ENCODE data around the gene SLC39A5. TPM values are rescaled to one million over a fixed set of nuclear protein-coding genes. Genes with fewer than 3 reads are reported as not detected.

SLC39A5 gene
- total RNA-seq, 4 donors from 2014 or later = 1.5 TPM; not detected in 3

DNA sequence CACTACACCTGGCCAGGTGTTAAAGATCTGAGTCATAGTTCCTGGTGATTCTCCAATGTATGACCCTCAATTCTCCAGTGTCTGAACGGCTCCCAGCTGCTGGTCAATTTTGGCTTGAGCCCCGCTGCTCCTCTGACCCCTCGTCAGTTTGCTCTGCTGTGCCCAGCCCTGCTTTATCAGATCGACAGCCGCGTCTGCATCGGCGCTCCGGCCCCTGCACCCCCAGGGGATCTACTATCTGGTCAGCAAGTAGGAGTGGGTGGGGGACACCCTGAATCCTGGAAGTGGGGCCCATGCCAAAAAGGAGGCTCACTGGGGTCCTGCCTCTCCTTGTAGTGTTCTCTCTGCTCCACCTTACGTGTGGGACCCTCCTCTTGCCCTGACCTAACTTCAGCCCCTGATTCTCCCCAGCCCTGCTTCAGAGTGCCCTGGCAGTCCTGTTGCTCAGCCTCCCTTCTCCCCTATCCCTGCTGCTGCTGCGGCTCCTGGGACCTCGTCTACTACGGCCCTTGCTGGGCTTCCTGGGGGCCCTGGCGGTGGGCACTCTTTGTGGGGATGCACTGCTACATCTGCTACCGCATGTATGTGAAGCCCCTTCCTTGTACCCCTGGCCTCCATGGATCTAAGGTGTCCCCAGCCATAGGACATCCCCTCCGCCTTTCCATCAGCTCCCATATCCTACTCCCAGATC lies 5.0 kb downstream of the SLC39A5 start:
- Histone ChIP-seq H3K4me1 (no peaks in the 10 kb centered on the region), H3K36me3 (peaks cover 0 to 43% (median 0%) of the 10 kb centered on the region in 3 donors), H3K27ac (no peak overlapping the region), H3K9me3 (no peaks in the 10 kb centered on the region), H3K4me3 (no peak overlapping the region), H3K27me3 (no peaks in the 10 kb centered on the region)
- DNase-seq (ENCODE audit: low spot score in 2 of 2) = no peak
- TF ChIP-seq EP300 (IDR thresholded peaks at IDR 0.05) (no peak), POLR2A (IDR thresholded peaks at IDR 0.05) (no peak)
- TF ChIP-seq, protein P1, sequence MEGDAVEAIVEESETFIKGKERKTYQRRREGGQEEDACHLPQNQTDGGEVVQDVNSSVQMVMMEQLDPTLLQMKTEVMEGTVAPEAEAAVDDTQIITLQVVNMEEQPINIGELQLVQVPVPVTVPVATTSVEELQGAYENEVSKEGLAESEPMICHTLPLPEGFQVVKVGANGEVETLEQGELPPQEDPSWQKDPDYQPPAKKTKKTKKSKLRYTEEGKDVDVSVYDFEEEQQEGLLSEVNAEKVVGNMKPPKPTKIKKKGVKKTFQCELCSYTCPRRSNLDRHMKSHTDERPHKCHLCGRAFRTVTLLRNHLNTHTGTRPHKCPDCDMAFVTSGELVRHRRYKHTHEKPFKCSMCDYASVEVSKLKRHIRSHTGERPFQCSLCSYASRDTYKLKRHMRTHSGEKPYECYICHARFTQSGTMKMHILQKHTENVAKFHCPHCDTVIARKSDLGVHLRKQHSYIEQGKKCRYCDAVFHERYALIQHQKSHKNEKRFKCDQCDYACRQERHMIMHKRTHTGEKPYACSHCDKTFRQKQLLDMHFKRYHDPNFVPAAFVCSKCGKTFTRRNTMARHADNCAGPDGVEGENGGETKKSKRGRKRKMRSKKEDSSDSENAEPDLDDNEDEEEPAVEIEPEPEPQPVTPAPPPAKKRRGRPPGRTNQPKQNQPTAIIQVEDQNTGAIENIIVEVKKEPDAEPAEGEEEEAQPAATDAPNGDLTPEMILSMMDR (IDR thresholded peaks at IDR 0.05) = no peak
- 68 to 77% methylated on average over 16 of the region's 16 CpGs for WGBS, 2 donors

- no peak for TF ChIP-seq POLR2A (IDR thresholded peaks at IDR 0.05)
- TF ChIP-seq EP300 (IDR thresholded peaks at IDR 0.05) = no peak
- TF ChIP-seq, protein P1 (IDR thresholded peaks at IDR 0.05) = no peak
- Histone ChIP-seq H3K36me3 (peaks cover 0 to 54% (median 0%) of the 10 kb centered on the region in 3 donors), H3K9me3 (no peaks in the 10 kb centered on the region), H3K4me1 (no peaks in the 10 kb centered on the region), H3K27ac (no peak overlapping the region), H3K27me3 (no peaks in the 10 kb centered on the region), H3K4me3 (no peak overlapping the region)
- 92 to 97% methylated on average over 6 of the region's 6 CpGs for WGBS, 2 donors
- DNase-seq (ENCODE audit: low spot score in 2 of 2) = no peak
Measured at GRCh38 chr12:56236091-56236490, 6.2 kb downstream of the SLC39A5 start.

DNA sequence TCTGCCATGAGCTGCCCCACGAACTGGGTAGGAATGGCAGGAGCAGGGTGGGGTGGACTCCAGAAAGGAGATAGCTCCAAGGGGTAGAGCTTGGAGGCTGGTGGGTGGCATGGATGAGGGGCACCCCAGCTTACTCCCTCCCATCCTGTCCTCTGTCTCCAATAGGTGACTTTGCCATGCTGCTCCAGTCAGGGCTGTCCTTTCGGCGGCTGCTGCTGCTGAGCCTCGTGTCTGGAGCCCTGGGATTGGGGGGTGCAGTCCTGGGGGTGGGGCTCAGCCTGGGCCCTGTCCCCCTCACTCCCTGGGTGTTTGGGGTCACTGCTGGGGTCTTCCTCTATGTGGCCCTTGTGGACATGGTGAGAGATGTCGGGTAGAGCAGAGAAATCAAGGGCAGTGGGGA lies 7.1 kb downstream of the SLC39A5 start:
- Histone ChIP-seq H3K27me3 (no peaks in the 10 kb centered on the region), H3K9me3 (no peaks in the 10 kb centered on the region), H3K27ac (no peak overlapping the region), H3K36me3 (peaks cover 0 to 63% (median 4%) of the 10 kb centered on the region in 3 donors), H3K4me1 (no peaks in the 10 kb centered on the region), H3K4me3 (no peak overlapping the region)
- WGBS, 2 donors = 67 to 69% methylated on average over 4 to 5 of the region's 5 CpGs
- TF ChIP-seq EP300 (IDR thresholded peaks at IDR 0.05) (no peak), POLR2A (IDR thresholded peaks at IDR 0.05) (no peak)
- TF ChIP-seq, protein P1 (IDR thresholded peaks at IDR 0.05) = no peak
- no peak for DNase-seq (ENCODE audit: low spot score in 2 of 2)

DNA sequence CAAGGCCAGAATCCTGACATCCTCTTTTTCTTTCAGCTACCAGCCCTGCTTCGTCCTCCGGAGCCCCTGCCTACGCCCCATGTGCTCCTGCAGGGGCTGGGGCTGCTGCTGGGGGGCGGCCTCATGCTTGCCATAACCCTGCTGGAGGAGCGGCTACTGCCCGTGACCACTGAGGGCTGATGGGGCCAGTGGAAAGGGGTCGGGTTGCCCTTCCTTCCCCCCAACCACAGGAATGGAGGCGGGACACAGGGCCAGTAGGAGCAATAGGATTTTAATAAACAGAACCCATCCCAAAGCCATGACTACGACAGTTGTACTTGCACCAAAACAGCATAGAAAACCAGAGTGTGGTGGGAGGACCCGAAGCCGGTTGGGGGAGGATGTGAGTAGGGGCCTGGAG lies 7.7 kb downstream of the SLC39A5 start:
- H3K9me3 ChIP-seq = no peaks in the 10 kb centered on the region
- TF ChIP-seq POLR2A (IDR thresholded peaks at IDR 0.05) = no peak
- TF ChIP-seq, protein P1 (IDR thresholded peaks at IDR 0.05) = no peak
- no peak for TF ChIP-seq EP300 (IDR thresholded peaks at IDR 0.05)
- peaks cover 0 to 69% (median 10%) of the 10 kb centered on the region in 3 donors for H3K36me3 ChIP-seq
- H3K4me1 ChIP-seq = no peaks in the 10 kb centered on the region
- no peaks in the 10 kb centered on the region for H3K27me3 ChIP-seq
- no peak overlapping the region for H3K4me3 ChIP-seq
- H3K27ac ChIP-seq = no peak overlapping the region
- WGBS, 2 donors = 56 to 59% methylated on average over 11 of the region's 11 CpGs
- DNase-seq (ENCODE audit: low spot score in 2 of 2) = no peak

GRCh38 chr12:56241424-56242303 lies 11.8 kb downstream of the SLC39A5 start:
- TF ChIP-seq EP300 (IDR thresholded peaks at IDR 0.05) = no peak
- TF ChIP-seq POLR2A (IDR thresholded peaks at IDR 0.05) = no peak
- TF ChIP-seq, protein P1 (IDR thresholded peaks at IDR 0.05) = no peak
- WGBS, 2 donors = 62 to 63% methylated on average over 9 of the region's 9 CpGs
- peaks cover 7 to 96% (median 43%) of the 10 kb centered on the region in 3 donors for H3K36me3 ChIP-seq

More at GRCh38 chr12:56241424-56242303, 11.8 kb downstream of the SLC39A5 start:
- H3K27ac ChIP-seq = no peak overlapping the region
- peaks cover 0 to 7% (median 0%) of the 10 kb centered on the region in 4 donors for H3K4me1 ChIP-seq
- H3K27me3 ChIP-seq = no peaks in the 10 kb centered on the region
- H3K9me3 ChIP-seq = no peaks in the 10 kb centered on the region
- H3K4me3 ChIP-seq = no peak overlapping the region
- no peak for DNase-seq (ENCODE audit: low spot score in 2 of 2)
